Measurements from ENCODE around the gene NOVA1. TPM values are rescaled to one million over a fixed set of nuclear protein-coding genes. Genes with fewer than 3 reads are reported as not detected.

Gene NOVA1
- total RNA-seq, 1 donor from 2014 or later, result 0.30 TPM

DNA sequence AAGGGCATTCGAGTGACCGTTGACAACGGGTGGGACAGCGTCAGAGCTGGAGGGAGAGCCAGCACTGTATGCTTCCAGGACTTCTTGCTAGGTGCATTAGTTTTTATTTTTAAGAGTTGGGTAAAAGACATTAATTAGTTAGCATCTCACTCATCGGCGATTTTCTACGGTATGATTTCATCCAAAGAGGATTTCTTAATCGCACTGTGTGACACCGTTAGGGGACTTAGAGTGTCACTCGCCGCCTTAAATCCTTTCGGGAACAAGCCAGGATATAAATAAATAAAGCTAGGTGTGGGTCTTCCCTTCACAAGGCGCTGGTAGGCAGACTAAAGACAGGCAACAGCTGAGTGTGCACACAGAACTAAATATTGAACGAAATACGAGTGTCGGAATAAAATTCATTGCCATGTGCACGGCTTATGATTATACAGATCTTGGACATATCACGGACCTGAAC, 869 bp upstream of the NOVA1 start:
- Mint-ChIP-seq H3K36me3 (ENCODE audit: low read depth) (peaks cover 2% of the 10 kb centered on the region), H3K27me3 (peaks cover 25% of the 10 kb centered on the region), H3K4me3 (peak overlapping the region; percentile 29), H3K27ac (no peak overlapping the region), H3K4me1 (no peaks in the 10 kb centered on the region), H3K9me3 (no peaks in the 10 kb centered on the region)
- intact Hi-C loops (cut with micrococcal nuclease), result no loop called here
- DNase-seq, result no peak

- DNase-seq, result peak; percentile 56
- Mint-ChIP-seq H3K36me3 (ENCODE audit: low read depth) (peaks cover 2% of the 10 kb centered on the region), H3K4me3 (peak overlapping the region; percentile 29), H3K27me3 (peaks cover 25% of the 10 kb centered on the region), H3K27ac (no peak overlapping the region), H3K4me1 (no peaks in the 10 kb centered on the region), H3K9me3 (no peaks in the 10 kb centered on the region)
- intact Hi-C loops (cut with micrococcal nuclease), result no loop called here
Observed at GRCh38 chr14:26598081-26598671, 343 bp upstream of the NOVA1 start.

DNA sequence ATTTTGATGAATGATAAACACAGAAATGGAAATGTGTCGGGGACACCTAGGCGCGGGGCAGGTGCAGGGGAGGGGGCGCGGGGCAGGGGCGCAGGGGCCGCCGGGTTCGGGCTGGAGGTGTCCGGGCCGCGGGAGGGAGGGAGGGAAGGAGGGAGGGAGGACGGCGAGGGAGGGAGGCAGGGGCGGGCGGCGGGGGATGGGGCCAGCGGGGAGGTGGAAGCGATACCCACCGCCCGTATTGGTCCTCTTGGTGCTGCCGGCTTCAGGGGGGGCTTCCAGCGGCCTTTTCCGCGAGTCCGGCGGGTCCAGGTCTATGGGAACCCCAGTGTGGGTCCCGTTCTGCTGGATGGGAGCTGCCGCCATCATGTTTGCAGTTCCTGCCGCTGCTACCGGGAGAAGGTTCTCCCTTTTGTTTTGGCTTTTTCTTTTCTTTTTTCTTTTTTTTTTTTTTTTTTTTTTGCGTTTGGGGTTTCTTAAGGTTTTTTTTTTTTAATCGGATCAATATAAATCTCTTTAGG, 703 bp downstream of the NOVA1 start:
- H3K27ac Mint-ChIP-seq, result no peak overlapping the region
- peaks cover 25% of the 10 kb centered on the region for H3K27me3 Mint-ChIP-seq
- no peak for DNase-seq
- H3K4me3 Mint-ChIP-seq, result peak overlapping the region; percentile 62
- intact Hi-C loops (cut with micrococcal nuclease), result no loop called here
- no peaks in the 10 kb centered on the region for H3K4me1 Mint-ChIP-seq
- H3K9me3 Mint-ChIP-seq, result no peaks in the 10 kb centered on the region
- peaks cover 2% of the 10 kb centered on the region for H3K36me3 Mint-ChIP-seq (ENCODE audit: low read depth)

DNA sequence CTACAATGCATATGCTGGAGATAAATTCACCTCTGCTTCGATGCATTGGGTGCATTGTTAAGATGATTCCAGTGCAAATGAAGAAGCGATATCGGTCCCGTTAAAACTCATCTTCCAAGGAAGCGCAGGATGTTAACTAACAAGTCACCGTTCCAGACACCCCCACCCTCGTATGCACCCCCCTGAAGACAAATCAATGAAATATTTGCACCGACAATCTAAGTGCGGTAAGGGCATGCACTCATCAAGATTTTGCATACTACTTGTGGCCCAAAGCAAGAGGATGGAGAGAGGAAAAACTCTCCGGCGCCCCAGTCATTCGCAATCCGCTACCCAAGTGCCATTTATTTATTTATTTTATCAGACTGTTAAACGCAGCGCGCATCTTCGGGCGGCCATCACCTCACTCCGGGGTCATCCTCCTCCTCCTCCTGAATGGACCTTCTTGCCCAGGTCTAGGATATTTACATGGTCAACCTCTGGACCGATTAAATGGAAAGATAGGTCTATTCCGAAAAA, 1.2 kb downstream of the NOVA1 start:
- peaks cover 25% of the 10 kb centered on the region for H3K27me3 Mint-ChIP-seq
- no peaks in the 10 kb centered on the region for H3K9me3 Mint-ChIP-seq
- peak overlapping the region; percentile 11 for H3K27ac Mint-ChIP-seq
- intact Hi-C loops (cut with micrococcal nuclease), result no loop called here
- DNase-seq, result no peak
- H3K4me1 Mint-ChIP-seq, result no peaks in the 10 kb centered on the region
- H3K36me3 Mint-ChIP-seq (ENCODE audit: low read depth), result peaks cover 2% of the 10 kb centered on the region
- peak overlapping the region; percentile 39 for H3K4me3 Mint-ChIP-seq

DNA sequence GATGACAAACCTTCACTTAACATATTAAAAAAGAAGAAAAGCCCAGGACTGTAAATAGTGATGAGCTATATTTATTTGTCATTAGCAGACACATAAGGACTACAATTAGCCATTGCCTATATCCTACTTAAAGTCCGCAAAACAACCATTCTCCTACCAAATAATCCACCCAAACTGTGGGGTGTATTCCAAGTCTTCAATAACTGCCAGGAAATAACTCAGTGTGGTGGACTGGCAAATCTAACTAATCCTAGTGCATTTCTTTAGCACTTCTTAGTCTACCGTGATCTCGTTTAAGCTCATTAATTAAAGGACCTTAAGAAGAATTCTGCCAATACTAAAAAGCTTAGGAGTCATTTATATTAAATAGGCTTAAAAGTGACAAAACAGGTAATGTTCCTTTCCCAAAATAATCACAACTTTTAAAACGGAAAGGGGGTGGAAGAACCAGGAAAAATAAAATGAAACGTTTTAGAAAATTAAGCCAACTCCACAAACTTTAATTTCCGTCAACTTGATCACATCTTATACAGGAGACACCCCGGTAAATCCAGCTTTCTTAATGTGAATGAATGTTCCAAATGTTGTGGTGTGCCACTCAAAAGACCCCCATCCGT, 1.8 kb downstream of the NOVA1 start:
- H3K36me3 Mint-ChIP-seq (ENCODE audit: low read depth), result peaks cover 2% of the 10 kb centered on the region
- H3K27ac Mint-ChIP-seq, result peak overlapping the region; percentile 11
- H3K27me3 Mint-ChIP-seq, result peaks cover 25% of the 10 kb centered on the region
- no peaks in the 10 kb centered on the region for H3K4me1 Mint-ChIP-seq
- intact Hi-C loops (cut with micrococcal nuclease), result no loop called here
- H3K4me3 Mint-ChIP-seq, result peak overlapping the region; percentile 39
- no peaks in the 10 kb centered on the region for H3K9me3 Mint-ChIP-seq
- no peak for DNase-seq

DNA sequence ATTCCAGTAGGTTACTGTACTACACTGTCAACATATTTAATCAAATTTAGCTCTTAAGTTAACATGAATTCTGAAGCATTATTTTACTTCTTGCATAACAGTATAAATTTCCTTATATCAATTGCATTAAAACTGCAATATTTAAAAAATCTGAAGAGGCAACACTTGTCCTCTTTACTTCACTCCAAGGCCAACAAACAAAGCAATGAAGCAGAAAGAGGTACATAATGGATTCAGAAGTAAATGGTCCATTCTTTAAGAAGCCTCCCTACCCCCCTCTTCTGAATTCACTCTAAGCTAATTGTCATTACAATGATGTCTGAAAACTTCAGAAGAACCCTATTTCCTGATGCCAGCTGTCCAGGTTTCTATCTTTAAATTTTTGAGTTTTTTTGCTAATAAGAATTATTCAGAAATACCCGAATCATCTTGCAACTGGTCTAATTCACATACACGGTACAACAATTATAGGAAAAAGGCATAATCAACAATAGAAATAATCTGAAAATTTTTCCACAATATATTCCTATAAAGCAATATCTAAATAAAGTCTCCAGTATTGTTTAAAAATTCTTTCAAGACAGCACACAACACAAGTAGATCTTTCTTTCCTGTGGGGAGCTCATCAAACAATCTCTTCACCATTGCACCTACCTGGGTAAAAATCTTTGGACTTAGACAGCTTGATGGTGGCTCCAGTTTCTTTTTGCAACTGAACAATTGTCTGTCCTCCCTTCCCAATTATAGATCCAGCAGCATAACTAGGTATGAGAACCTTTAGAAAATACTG, 2.9 kb downstream of the NOVA1 start:
- Mint-ChIP-seq H3K4me1 (no peaks in the 10 kb centered on the region), H3K27me3 (peaks cover 21% of the 10 kb centered on the region), H3K27ac (no peak overlapping the region), H3K4me3 (no peak overlapping the region), H3K9me3 (no peaks in the 10 kb centered on the region), H3K36me3 (ENCODE audit: low read depth) (peaks cover 2% of the 10 kb centered on the region)
- DNase-seq, result no peak
- intact Hi-C loops (cut with micrococcal nuclease), result no loop called here

DNA sequence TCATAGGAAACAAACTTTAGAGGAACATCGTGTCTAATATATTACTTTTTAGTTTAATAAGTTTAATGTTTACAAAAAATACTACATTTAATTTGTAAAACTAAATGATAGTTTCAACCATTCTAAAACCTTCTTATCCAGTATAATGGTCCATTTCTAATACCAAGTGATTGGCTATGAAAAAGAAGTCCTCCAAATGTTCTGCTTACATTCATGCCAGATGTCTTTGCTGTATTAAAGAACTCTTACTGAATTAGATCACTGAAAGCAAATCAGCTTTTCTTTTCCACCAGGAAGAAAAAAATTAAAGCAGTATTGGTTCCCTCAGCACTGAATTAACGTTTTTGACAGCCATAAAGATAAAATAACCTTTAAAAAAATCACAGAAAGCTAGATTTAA, 3.7 kb downstream of the NOVA1 start:
- DNase-seq, result no peak
- intact Hi-C loops (cut with micrococcal nuclease), result no loop called here
- Mint-ChIP-seq H3K4me3 (no peak overlapping the region), H3K27me3 (peaks cover 18% of the 10 kb centered on the region), H3K27ac (no peak overlapping the region), H3K36me3 (ENCODE audit: low read depth) (peaks cover 2% of the 10 kb centered on the region), H3K4me1 (no peaks in the 10 kb centered on the region), H3K9me3 (no peaks in the 10 kb centered on the region)

DNA sequence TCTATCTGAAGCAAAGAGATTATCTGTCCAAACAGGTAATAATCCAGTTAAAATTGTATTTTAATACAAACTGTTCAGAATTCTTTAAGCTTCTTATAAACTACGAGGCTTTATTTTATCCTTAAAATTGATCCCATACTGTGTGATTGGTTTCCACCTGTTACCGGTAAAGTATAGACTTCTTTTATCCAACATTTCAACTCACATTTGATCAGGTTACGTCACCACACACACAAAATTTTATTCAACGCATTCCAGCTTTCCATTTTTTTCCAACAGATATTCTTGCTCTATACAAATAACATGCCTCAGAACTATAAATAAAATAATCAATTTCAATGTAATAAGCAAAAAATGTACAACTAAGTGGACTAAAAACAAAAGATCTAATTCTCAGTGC, 4.5 kb downstream of the NOVA1 start:
- H3K4me3 Mint-ChIP-seq, result no peak overlapping the region
- DNase-seq, result no peak
- no peak overlapping the region for H3K27ac Mint-ChIP-seq
- intact Hi-C loops (cut with micrococcal nuclease), result no loop called here
- H3K36me3 Mint-ChIP-seq (ENCODE audit: low read depth), result peaks cover 2% of the 10 kb centered on the region
- H3K9me3 Mint-ChIP-seq, result no peaks in the 10 kb centered on the region
- no peaks in the 10 kb centered on the region for H3K4me1 Mint-ChIP-seq
- peaks cover 10% of the 10 kb centered on the region for H3K27me3 Mint-ChIP-seq

DNA sequence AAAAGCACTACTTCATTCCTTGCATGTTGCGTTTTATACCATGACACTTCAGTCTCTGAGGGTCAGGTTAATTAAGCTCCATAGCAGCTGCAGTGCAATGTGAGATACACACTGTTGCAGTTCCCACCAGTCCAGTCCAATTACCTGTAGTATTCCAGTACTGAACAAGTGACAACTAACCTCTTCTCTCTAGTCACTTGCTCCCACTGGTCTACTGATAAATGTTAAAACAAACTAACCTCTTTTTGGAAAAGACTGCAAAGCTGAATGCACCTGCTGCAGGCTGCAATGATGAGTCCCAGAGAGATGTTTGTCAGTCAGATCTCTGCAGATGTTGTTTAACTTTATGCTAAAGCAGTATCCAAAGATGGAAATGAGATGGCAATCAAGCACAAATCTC, 7.9 kb downstream of the NOVA1 start:
- Mint-ChIP-seq H3K4me3 (no peak overlapping the region), H3K4me1 (no peaks in the 10 kb centered on the region), H3K27me3 (no peaks in the 10 kb centered on the region), H3K9me3 (no peaks in the 10 kb centered on the region), H3K36me3 (ENCODE audit: low read depth) (no peaks in the 10 kb centered on the region), H3K27ac (no peak overlapping the region)
- no peak for DNase-seq
- intact Hi-C loops (cut with micrococcal nuclease), result no loop called here

- no peak overlapping the region for H3K27ac Mint-ChIP-seq
- H3K9me3 Mint-ChIP-seq, result peaks cover 3% of the 10 kb centered on the region
- no peaks in the 10 kb centered on the region for H3K36me3 Mint-ChIP-seq (ENCODE audit: low read depth)
- H3K4me3 Mint-ChIP-seq, result no peak overlapping the region
- H3K27me3 Mint-ChIP-seq, result no peaks in the 10 kb centered on the region
- no peak for DNase-seq
- no peaks in the 10 kb centered on the region for H3K4me1 Mint-ChIP-seq
- intact Hi-C loops (cut with micrococcal nuclease), result no loop called here
Observed at GRCh38 chr14:26577711-26578110, 20.1 kb downstream of the NOVA1 start.

DNA sequence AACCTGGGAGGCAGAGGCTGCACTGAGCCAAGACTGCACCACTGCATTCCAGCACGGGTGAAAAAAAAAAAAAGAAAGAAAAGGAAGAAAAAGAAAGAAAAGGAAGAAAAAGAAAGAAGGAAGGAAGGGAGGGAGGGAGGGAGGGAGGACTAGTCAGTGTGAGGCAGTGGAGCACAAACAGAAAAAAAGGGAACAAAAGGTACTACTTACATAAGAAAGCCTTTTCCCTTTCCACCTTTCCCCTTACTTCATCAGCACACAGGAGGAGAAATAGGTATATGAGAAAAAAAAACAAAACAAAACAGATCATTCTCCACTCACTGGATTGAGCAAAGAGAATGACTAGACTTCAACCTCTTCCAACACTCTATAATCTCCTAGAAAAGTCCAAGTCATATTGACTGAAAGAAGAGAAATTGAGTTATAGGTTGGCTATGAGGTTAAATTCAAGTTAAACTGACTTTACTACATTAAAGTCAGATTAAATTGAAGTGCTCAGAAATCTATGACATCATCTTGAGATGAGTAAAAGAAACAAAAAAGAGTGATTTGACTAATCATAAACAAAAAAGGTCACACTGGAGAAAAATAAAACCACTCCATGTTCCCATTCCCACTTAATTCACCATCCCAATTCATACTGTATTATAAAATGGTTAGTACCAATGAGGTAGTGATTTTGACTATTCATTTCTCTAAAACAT, 43.6 kb downstream of the NOVA1 start:
- H3K27ac Mint-ChIP-seq, result no peak overlapping the region
- intact Hi-C loops (cut with micrococcal nuclease), result no loop called here
- no peak for DNase-seq
- no peaks in the 10 kb centered on the region for H3K36me3 Mint-ChIP-seq (ENCODE audit: low read depth)
- H3K4me1 Mint-ChIP-seq, result no peaks in the 10 kb centered on the region
- no peak overlapping the region for H3K4me3 Mint-ChIP-seq
- H3K9me3 Mint-ChIP-seq, result no peaks in the 10 kb centered on the region
- no peaks in the 10 kb centered on the region for H3K27me3 Mint-ChIP-seq

- no peak for DNase-seq
- Mint-ChIP-seq H3K4me1 (no peaks in the 10 kb centered on the region), H3K36me3 (ENCODE audit: low read depth) (no peaks in the 10 kb centered on the region)
Observed at GRCh38 chr14:26549571-26549970, 48.3 kb downstream of the NOVA1 start.

DNA sequence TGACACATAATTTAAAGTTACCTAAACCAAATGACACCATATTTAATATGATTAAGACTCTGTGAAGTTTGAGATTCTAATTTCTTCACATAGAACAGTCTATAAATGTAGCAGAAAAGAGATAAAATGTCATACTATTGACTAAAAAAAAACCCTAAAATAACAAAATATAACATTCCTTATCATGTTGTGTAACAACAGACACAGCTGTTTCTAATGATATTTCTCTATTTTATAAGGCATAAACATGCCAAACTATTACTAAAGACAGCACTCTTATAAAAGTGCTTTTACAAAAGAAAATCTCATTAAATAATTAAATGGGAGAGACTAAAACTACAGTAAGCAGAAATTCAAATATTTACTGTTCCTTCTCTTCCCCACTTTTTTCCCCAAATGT, 49.4 kb downstream of the NOVA1 start:
- intact Hi-C loops (cut with micrococcal nuclease), result no loop called here
- H3K9me3 Mint-ChIP-seq, result peaks cover 4% of the 10 kb centered on the region
- H3K4me1 Mint-ChIP-seq, result no peaks in the 10 kb centered on the region
- no peaks in the 10 kb centered on the region for H3K36me3 Mint-ChIP-seq (ENCODE audit: low read depth)
- no peaks in the 10 kb centered on the region for H3K27me3 Mint-ChIP-seq
- no peak for DNase-seq
- no peak overlapping the region for H3K4me3 Mint-ChIP-seq
- no peak overlapping the region for H3K27ac Mint-ChIP-seq

More at GRCh38 chr14:26549571-26549970, 48.3 kb downstream of the NOVA1 start:
- Mint-ChIP-seq H3K27me3 (no peaks in the 10 kb centered on the region), H3K27ac (no peak overlapping the region), H3K4me3 (no peak overlapping the region), H3K9me3 (peaks cover 4% of the 10 kb centered on the region)
- intact Hi-C loops (cut with micrococcal nuclease), result no loop called here
